ENCODE results near the gene TOMM22.
A peak's percentile ranks its signal among the peaks of the same experiment; 100 is the strongest.

GRCh38 chr22:38700270-38700788 lies 18.6 kb downstream of the TOMM22 start:
- TF ChIP-seq, protein P1, sequence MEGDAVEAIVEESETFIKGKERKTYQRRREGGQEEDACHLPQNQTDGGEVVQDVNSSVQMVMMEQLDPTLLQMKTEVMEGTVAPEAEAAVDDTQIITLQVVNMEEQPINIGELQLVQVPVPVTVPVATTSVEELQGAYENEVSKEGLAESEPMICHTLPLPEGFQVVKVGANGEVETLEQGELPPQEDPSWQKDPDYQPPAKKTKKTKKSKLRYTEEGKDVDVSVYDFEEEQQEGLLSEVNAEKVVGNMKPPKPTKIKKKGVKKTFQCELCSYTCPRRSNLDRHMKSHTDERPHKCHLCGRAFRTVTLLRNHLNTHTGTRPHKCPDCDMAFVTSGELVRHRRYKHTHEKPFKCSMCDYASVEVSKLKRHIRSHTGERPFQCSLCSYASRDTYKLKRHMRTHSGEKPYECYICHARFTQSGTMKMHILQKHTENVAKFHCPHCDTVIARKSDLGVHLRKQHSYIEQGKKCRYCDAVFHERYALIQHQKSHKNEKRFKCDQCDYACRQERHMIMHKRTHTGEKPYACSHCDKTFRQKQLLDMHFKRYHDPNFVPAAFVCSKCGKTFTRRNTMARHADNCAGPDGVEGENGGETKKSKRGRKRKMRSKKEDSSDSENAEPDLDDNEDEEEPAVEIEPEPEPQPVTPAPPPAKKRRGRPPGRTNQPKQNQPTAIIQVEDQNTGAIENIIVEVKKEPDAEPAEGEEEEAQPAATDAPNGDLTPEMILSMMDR (IDR thresholded peaks at IDR 0.05): no peak
- TF ChIP-seq POLR2AphosphoS5 (IDR thresholded peaks at IDR 0.05): peak in 1 of 2 donors; percentile 4
- TF ChIP-seq POLR2A (IDR thresholded peaks at IDR 0.05; ENCODE audit: low read depth): no peak

Measured in esophagus muscularis mucosa (tissue), 3 donors.